NCI-H446 treated with DMSO at 0.1 percent for 48 hours (cell line): ENCODE measurements around the gene UBE2G2.

Experiments used
- DNase-seq: peaks from one replicate; lab custom pipeline; 2025; lab: John Stamatoyannopoulos, UW

The UBE2G2 gene

DNA sequence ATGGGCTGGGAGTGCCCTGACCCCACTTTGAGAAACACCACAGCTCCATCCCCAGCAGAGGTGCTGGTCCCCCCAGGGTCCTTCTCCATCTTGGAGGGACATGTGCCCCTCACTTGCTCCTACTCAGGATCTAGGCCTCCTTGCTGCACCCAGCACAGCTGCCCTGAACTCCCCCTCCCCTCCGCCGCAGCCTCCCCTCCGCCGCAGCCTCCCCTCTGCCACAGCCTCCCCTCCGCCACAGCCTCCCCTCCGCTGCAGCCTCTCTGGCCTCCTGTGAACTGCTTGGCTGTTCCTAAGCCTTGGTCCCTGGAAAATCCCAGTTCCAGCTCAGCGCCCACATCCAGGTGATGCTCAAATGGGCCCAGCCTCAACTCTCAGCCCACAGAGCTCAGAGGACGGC is 74.3 kb downstream of the UBE2G2 start:
- no peak for DNase-seq

DNA sequence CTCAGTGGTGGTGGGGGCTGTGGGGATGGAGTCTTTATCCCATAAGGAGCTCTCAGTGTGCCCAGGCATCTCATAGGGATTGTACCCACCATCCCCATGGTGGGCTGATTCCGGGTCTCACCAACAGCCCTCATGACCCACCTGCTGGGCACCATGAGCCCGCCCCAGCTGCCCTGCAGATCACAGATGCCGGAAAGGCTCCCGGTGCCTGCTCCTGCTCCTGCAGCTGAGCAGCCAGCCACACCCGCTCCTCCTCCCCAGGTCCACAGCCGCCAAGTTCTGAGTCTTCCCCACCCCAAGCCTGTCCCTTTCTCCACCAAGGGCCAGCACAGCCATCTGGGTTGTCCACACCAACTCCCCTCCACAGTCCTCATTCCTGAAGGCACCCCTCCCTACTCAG is 74.8 kb downstream of the UBE2G2 start:
- no peak for DNase-seq

DNA sequence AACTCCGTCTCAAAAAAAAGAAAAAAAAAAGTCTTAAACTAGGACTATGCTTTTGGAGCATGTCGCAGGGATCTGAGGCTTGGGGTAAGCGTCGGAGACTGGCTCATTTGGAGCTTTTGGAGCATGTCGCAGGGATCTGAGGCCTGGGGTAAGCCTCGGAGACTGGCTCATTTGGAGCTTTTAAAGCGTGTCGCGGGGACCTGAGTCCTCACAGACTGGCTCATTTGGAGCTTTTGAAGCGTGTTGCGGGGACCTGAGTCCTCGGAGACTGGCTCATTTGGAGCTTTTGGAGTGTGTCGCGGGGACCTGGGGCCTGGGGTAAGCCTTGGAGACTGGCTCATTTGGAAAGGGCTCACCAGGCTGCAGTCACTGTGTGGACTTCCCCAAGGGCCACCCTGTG is 76.7 kb downstream of the UBE2G2 start:
- no peak for DNase-seq

DNA sequence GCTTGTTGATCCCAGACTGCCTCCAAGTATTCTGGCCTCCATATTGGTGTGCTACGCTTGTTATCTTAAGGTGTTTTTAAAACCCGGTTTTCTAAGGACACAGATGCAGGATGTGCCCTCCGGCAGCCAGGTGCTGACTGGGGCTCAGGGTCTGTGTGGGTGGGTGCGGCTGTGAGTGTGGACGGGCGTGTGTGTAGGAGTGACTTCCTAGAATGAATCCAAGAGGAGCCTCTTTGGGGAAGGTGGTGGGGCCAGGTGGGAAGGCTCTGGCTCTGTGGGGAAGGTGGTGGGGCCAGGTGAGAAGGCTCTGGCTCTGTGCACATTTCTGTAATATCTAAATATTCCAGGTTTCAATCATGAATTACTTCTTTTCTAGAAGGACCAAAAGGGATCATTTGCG is 77.4 kb downstream of the UBE2G2 start:
- no peak for DNase-seq

DNA sequence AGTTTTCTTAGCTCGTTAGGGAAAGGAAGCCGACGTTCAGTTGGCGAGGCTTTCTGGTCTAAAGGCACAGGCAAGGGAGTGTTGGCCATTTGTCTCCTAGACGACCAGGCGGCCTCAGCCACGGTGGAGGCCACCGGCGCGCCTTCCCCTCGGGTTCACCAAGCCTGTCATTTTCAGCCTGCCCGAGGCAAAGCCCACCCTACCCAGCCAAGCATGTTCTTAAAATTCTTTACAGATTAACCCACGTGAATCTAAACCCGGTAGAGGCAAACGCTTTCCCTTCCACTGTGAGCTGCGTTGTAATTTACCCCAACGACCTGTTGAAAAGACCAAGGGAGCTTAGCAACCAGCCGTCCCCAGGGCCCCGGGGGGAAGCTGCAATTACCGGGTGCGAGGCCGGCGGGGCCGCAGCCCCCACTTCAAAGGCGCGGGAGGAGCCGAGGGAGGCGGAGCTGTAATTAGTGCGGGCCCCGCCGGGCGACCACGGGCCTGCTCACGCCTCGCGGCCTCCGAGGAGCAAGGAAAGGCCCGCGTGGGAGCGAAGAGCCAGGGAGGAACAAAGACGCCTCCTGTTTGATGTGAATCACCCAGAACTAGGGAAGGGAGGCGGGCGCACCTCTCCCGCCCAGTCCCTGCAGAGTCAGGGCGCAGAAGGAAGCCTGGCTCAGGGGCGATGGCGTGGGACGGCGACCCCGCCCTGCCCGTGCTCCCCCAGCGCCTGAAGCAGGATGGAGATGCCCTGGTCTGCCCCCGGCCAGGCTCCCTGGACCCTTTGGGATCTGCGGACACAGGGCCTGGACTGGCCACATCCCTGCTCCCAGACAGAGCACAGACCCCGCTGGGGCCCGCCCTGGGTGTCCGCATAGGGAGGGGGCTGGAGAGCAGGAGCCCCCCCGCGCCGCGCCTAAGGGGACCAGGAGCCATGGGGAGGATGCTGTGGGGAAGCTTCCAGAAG is 78.2 kb downstream of the UBE2G2 start:
- DNase-seq = no peak

DNA sequence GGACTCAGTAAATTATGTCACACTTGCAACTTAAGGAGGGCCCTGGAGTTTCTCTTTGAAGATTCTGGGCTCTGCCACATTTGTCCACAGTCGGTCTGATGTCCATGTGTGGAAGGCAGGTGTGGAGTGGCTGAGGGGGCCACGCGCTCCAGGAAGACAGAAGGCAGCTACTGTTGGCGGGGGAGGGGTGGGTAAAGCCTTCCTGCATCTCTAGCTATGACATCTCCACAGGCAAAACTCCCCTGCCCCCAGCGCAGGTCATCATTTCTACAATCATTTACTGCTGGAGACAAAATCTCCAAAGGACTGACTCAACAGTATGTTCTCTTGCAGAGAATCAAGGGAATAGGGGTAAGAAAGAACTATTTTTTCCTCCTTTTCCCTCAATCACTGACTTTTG is 78.9 kb downstream of the UBE2G2 start:
- no peak for DNase-seq

DNA sequence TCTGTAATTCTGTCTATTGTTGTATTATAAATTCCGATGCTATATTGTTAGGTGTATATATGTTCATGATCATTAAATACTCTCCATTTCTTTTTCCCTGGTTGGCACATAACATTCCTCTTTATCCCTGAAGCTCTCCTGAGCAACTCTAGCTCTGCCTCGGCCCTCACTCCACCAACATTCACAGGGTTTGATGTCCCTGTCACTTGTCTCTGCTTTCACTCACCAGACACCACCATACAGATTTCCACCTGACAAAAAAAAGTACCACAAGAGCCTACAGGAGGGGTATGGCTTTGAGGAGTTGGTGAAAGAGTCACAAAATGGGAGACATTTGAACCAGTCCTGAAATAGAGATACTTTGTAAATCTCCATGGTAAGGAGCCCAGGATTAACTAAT is 81.5 kb downstream of the UBE2G2 start:
- no peak for DNase-seq
